ENCODE measurements around the gene DDX49. TPM values are rescaled to one million over a fixed set of nuclear protein-coding genes. Genes with fewer than 3 reads are reported as not detected.

DDX49 gene
- total and polyA plus RNA-seq, 2 experiments from 2014 or later, result 45.8 to 57.8 TPM

- Histone ChIP-seq H3K9me2 (replicated peaks; ENCODE audit: insufficient read depth) (no peaks in the 10 kb centered on the region), H2AFZ (no peak overlapping the region)
- DNase-seq (ENCODE audit: low spot score), result peak; percentile 34
These were observed 48.0 kb downstream of the DDX49 start for GRCh38 chr19:18967358-18968146.

GRCh38 chr19:18969931-18970659, 50.6 kb downstream of the DDX49 start:
- no peak for TF ChIP-seq EZH2phosphoT487 (IDR thresholded peaks at IDR 0.05; ENCODE audit: low read depth, severe bottlenecking, unreplicated experiment)
- TF ChIP-seq CTCF (IDR thresholded peaks at IDR 0.05; ENCODE audit: poor library complexity), result no peak
- DNase-seq (ENCODE audit: low spot score), result no peak
- Histone ChIP-seq H3K9me2 (replicated peaks; ENCODE audit: insufficient read depth) (no peaks in the 10 kb centered on the region), H2AFZ (no peak overlapping the region), H4K20me1 (ENCODE audit: insufficient read depth, poor library complexity, severe bottlenecking) (no peaks in the 10 kb centered on the region), H3K9me3 (ENCODE audit: low read depth) (no peaks in the 10 kb centered on the region), H3K4me1 (ENCODE audit: insufficient read depth) (no peaks in the 10 kb centered on the region), H3K4me3 (no peak overlapping the region), H3K79me2 (no peaks in the 10 kb centered on the region), H3K36me3 (replicated peaks; ENCODE audit: insufficient read depth, low read depth) (no peaks in the 10 kb centered on the region), H3K4me2 (no peak overlapping the region), H3K27me3 (no peaks in the 10 kb centered on the region), H3K27ac (no peak overlapping the region)
- WGBS (ENCODE audit: low lambda C conversion rate, missing lambda C conversion rate), result 91% methylated on average over 13 of the region's 13 CpGs

More at GRCh38 chr19:18967358-18968146, 48.0 kb downstream of the DDX49 start:
- TF ChIP-seq EZH2 (IDR thresholded peaks at IDR 0.05; ENCODE audit: borderline replicate concordance), result no peak
- no peak for TF ChIP-seq EZH2phosphoT487 (IDR thresholded peaks at IDR 0.05; ENCODE audit: low read depth, severe bottlenecking, unreplicated experiment)
- TF ChIP-seq CTCF (IDR thresholded peaks at IDR 0.05; ENCODE audit: poor library complexity), result no peak
- H3K36me3 ChIP-seq (replicated peaks; ENCODE audit: insufficient read depth, low read depth), result no peaks in the 10 kb centered on the region
- no peak overlapping the region for H3K27ac ChIP-seq
- no peak overlapping the region for H3K4me3 ChIP-seq
- no peaks in the 10 kb centered on the region for H3K4me1 ChIP-seq (ENCODE audit: insufficient read depth)
- no peaks in the 10 kb centered on the region for H3K27me3 ChIP-seq
- H3K79me2 ChIP-seq, result no peaks in the 10 kb centered on the region
- H3K9me3 ChIP-seq (ENCODE audit: low read depth), result no peaks in the 10 kb centered on the region
- no peaks in the 10 kb centered on the region for H4K20me1 ChIP-seq (ENCODE audit: insufficient read depth, poor library complexity, severe bottlenecking)
- no peak overlapping the region for H3K4me2 ChIP-seq
- WGBS (ENCODE audit: low lambda C conversion rate, missing lambda C conversion rate), result 78% methylated on average over 11 of the region's 11 CpGs

GRCh38 chr19:18972301-18972811, 52.8 kb downstream of the DDX49 start:
- H3K4me1 ChIP-seq (ENCODE audit: insufficient read depth), result no peaks in the 10 kb centered on the region
- no peak for DNase-seq (ENCODE audit: low spot score)
- no peaks in the 10 kb centered on the region for H3K27me3 ChIP-seq
- H3K4me3 ChIP-seq, result no peak overlapping the region
- no peaks in the 10 kb centered on the region for H3K9me2 ChIP-seq (replicated peaks; ENCODE audit: insufficient read depth)
- H3K4me2 ChIP-seq, result peak overlapping the region; percentile 20
- H3K27ac ChIP-seq, result no peak overlapping the region
- TF ChIP-seq EZH2 (IDR thresholded peaks at IDR 0.05; ENCODE audit: borderline replicate concordance), result no peak
- TF ChIP-seq EZH2phosphoT487 (IDR thresholded peaks at IDR 0.05; ENCODE audit: low read depth, severe bottlenecking, unreplicated experiment), result no peak
- no peak for TF ChIP-seq CTCF (IDR thresholded peaks at IDR 0.05; ENCODE audit: poor library complexity)
- H4K20me1 ChIP-seq (ENCODE audit: insufficient read depth, poor library complexity, severe bottlenecking), result no peaks in the 10 kb centered on the region
- no peaks in the 10 kb centered on the region for H3K79me2 ChIP-seq
- H3K9me3 ChIP-seq (ENCODE audit: low read depth), result no peaks in the 10 kb centered on the region
- no peaks in the 10 kb centered on the region for H3K36me3 ChIP-seq (replicated peaks; ENCODE audit: insufficient read depth, low read depth)
- WGBS (ENCODE audit: low lambda C conversion rate, missing lambda C conversion rate), result 63% methylated on average over 11 of the region's 12 CpGs
- H2AFZ ChIP-seq, result no peak overlapping the region
